ENCODE measurements around the gene KCMF1. TPM values are rescaled to one million over a fixed set of nuclear protein-coding genes. Genes with fewer than 3 reads are reported as not detected.
A peak's percentile ranks its signal among the peaks of the same experiment; 100 is the strongest.

The KCMF1 gene
- polyA plus RNA-seq, 1 donor (not counting 4 experiments of a cell fraction or from before 2014, with no cell fraction given): 111 TPM

DNA sequence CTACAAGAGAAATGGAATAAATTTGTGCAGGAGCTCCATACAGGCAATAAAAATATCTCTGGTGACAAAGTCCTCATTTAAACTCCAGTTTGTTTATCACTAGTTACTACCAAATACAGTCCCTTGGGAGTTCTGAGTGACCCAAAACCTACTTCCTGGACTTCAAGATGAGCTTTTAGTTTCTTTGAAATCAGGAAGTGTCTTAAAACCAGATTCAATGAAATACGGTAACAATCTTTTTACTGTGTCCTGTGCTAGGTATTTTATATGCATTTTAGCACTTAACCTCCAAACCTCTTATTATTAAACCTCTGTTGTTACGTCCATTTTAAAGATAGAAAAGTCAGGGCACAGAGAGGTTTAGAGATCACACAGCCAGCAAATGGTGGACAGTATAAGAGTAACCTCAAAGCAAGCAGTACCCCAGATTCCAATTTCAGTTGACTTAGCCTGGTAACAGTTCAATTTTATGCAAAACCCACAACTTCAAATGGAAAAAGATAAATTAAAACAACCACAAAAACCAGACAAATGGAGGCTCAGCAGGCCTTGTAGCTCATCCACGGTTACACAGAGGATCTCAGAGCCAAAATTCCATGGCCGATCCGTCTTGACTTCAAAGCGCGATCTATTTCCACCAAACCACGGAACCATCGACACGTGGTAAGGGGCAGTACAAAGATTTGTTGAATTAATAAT, 1.3 kb upstream of the KCMF1 start:
- no peak for FAIRE-seq
- H4K20me1 ChIP-seq (ENCODE audit: control insufficient read depth, extremely low read depth, insufficient read depth, low read length): no peaks in the 10 kb centered on the region
- H3K9ac ChIP-seq (ENCODE audit: control insufficient read depth, extremely low read depth, insufficient read depth, low read length): peak overlapping the region; percentile 97
- H3K79me2 ChIP-seq (ENCODE audit: control insufficient read depth, insufficient read depth, low read length): peaks cover 83% of the 10 kb centered on the region
- peak overlapping the region; percentile 98 for H3K27ac ChIP-seq (ENCODE audit: control insufficient read depth, insufficient read depth, low read length)
- DNase-seq (ENCODE audit: low read depth, low spot score): no peak
- peak overlapping the region; percentile 92 to 99 (median 97) for H3K4me3 ChIP-seq (ENCODE audit: control insufficient read depth in 2 of 3, extremely low read depth in 1 of 3, insufficient read depth in 2 of 3, low read depth in 1 of 3, low read length in 3 of 3)
- peaks cover 6% of the 10 kb centered on the region for H3K4me1 ChIP-seq (ENCODE audit: control insufficient read depth, extremely low read depth, insufficient read depth, low read length)
- H3K36me3 ChIP-seq (ENCODE audit: control insufficient read depth in 2 of 2, extremely low read depth in 1 of 2, insufficient read depth in 2 of 2, low read length in 2 of 2): peaks cover 2 to 7% of the 10 kb centered on the region in 2 experiments
- H2AFZ ChIP-seq (ENCODE audit: control insufficient read depth, low read length): peak overlapping the region; percentile 23
- TF ChIP-seq EZH2 (IDR thresholded peaks at IDR 0.05; ENCODE audit: low read length) (no peak), CTCF (optimal IDR thresholded peaks at IDR 0.05 in 1 of 3, IDR thresholded peaks at IDR 0.05 in 1 of 3, conservative IDR thresholded peaks at IDR 0.05 in 1 of 3; ENCODE audit: extremely low read depth in 1 of 3, insufficient read depth in 2 of 3, low read length in 3 of 3) (no peak)
- dilution Hi-C loops (cut with MboI; ENCODE audit: extremely low pct_ligation_motif_present, low sequenced_read_pairs): no loop called here
- peak overlapping the region; percentile 89 for H3K4me2 ChIP-seq (ENCODE audit: control insufficient read depth, extremely low read depth, insufficient read depth, low read depth, low read length)
- no peaks in the 10 kb centered on the region for H3K9me3 ChIP-seq (ENCODE audit: control insufficient read depth, low read depth, low read length)
- no peaks in the 10 kb centered on the region for H3K27me3 ChIP-seq (ENCODE audit: control insufficient read depth, extremely low read depth, insufficient read depth, low read length)
- no peaks in the 10 kb centered on the region for H3K9me1 ChIP-seq (ENCODE audit: control insufficient read depth, extremely low read depth, insufficient read depth, low read length)

DNA sequence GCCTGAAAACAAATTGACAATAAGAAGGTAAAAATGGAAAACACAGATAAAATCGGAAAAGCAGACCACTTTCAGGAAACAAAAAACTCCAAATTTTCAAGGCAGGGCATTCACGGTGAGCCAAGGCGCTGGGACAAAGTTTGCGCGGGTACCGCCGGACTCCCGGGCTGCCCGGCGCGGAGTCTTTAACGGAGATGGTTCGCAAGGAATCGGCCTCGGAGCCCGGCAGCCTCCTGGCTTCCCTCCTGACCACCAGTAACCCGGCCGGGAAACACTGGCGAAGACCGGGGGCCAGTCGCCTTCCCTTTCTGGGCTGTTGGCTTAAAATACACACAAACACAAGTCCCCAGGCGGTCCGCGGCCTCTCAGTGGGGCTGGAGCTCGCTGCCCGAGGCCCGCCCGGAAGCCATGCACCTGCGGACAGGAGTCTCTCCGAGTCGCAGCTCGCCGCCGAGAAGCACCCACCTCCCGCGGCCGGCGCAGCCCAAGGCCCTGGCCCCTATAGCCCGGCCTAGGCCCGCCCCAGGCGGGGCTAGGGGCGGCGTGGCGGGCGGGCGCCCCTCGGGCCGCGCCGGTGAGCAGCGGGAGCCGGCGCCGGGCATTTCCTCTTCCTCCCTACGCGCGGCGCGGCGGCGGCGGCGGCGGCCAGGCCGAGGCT, 622 bp upstream of the KCMF1 start:
- peak overlapping the region; percentile 97 for H3K9ac ChIP-seq (ENCODE audit: control insufficient read depth, extremely low read depth, insufficient read depth, low read length)
- H3K4me3 ChIP-seq (ENCODE audit: control insufficient read depth in 2 of 3, extremely low read depth in 1 of 3, insufficient read depth in 2 of 3, low read depth in 1 of 3, low read length in 3 of 3): peak overlapping the region; percentile 92 to 99 (median 97)
- no peaks in the 10 kb centered on the region for H3K9me1 ChIP-seq (ENCODE audit: control insufficient read depth, extremely low read depth, insufficient read depth, low read length)
- H3K4me1 ChIP-seq (ENCODE audit: control insufficient read depth, extremely low read depth, insufficient read depth, low read length): peaks cover 8% of the 10 kb centered on the region
- H3K27ac ChIP-seq (ENCODE audit: control insufficient read depth, insufficient read depth, low read length): peak overlapping the region; percentile 98
- dilution Hi-C loops (cut with MboI; ENCODE audit: extremely low pct_ligation_motif_present, low sequenced_read_pairs): no loop called here
- TF ChIP-seq EZH2 (IDR thresholded peaks at IDR 0.05; ENCODE audit: low read length) (no peak), CTCF (optimal IDR thresholded peaks at IDR 0.05 in 1 of 3, IDR thresholded peaks at IDR 0.05 in 1 of 3, conservative IDR thresholded peaks at IDR 0.05 in 1 of 3; ENCODE audit: extremely low read depth in 1 of 3, insufficient read depth in 2 of 3, low read length in 3 of 3) (no peak)
- peak overlapping the region; percentile 89 for H3K4me2 ChIP-seq (ENCODE audit: control insufficient read depth, extremely low read depth, insufficient read depth, low read depth, low read length)
- peak overlapping the region; percentile 23 for H2AFZ ChIP-seq (ENCODE audit: control insufficient read depth, low read length)
- H3K27me3 ChIP-seq (ENCODE audit: control insufficient read depth, extremely low read depth, insufficient read depth, low read length): no peaks in the 10 kb centered on the region
- DNase-seq (ENCODE audit: low read depth, low spot score): no peak
- H3K9me3 ChIP-seq (ENCODE audit: control insufficient read depth, low read depth, low read length): no peaks in the 10 kb centered on the region
- H4K20me1 ChIP-seq (ENCODE audit: control insufficient read depth, extremely low read depth, insufficient read depth, low read length): peaks cover 2% of the 10 kb centered on the region
- FAIRE-seq: no peak
- peaks cover 84% of the 10 kb centered on the region for H3K79me2 ChIP-seq (ENCODE audit: control insufficient read depth, insufficient read depth, low read length)
- peaks cover 2 to 7% of the 10 kb centered on the region in 2 experiments for H3K36me3 ChIP-seq (ENCODE audit: control insufficient read depth in 2 of 2, extremely low read depth in 1 of 2, insufficient read depth in 2 of 2, low read length in 2 of 2)
